Measurements from ENCODE around the gene LLGL2.

- TF ChIP-seq CTCF (IDR thresholded peaks at IDR 0.05) (no peak), POLR2A (IDR thresholded peaks at IDR 0.05) (no peak), EP300 (IDR thresholded peaks at IDR 0.05) (no peak)
Measured at GRCh38 chr17:75501378-75502071, 24.0 kb upstream of the LLGL2 start.

Data from upper lobe of left lung (tissue), 4 donors.